Measurements from ENCODE around the gene SYNJ2BP.

The SYNJ2BP gene

GRCh38 chr14:70391493-70392391, 25.1 kb downstream of the SYNJ2BP start:
- no peak for DNase-seq

GRCh38 chr14:70382536-70382935, 34.4 kb downstream of the SYNJ2BP start:
- DNase-seq, result no peak

- no peak for DNase-seq
Measured at GRCh38 chr14:70380824-70381223, 36.1 kb downstream of the SYNJ2BP start.

GRCh38 chr14:70378696-70379095, 38.2 kb downstream of the SYNJ2BP start:
- DNase-seq, result no peak

All from activated CD4-positive, alpha-beta T cell treated with anti-CD3 and anti-CD28 coated beads, Interleukin-2, amount 50 U/mL, for 16 hours (primary cell).